ENCODE results near the gene TSPAN18.

TSPAN18 gene

DNA sequence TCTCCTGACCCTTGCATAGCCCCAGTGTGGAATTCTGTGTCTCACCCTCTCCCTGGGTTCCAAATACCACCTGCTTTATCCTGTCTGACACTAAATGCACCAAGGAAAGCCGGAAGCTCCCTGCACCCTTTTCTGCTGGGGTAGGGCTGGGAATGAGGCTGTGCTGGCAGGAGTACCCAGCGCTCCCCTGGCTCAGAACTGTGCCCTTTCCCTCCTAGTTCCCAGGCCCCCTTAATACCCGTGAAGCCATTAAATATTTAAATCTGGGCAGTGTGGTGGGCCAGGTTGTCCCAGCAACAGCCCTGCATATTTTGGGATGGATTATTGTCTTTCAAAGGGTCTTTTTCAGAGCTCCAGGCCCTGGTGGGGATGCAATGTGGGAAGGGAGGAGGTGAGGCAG lies 160.9 kb downstream of the TSPAN18 start:
- no peak for DNase-seq (ENCODE audit: low read depth)

DNA sequence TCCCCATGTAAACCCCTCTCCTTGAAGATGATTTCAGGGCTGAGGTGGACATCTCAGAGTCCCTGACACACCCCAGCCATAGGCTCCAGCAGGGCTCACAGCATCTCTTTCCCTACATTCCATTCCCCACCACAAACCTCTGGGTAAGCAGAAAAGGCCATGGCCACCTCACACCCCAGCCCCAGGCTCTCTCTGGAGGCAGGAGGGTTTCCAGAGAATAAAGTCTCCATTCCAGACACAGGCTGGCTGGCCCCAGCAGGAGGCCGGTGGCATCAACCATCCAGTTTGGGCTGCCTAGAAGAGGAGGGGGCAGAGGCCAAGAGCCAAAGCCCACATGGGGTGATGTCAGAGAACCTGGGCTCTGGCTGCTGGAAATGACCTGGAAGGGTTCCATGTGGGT lies 162.5 kb downstream of the TSPAN18 start:
- no peak for DNase-seq (ENCODE audit: low read depth)

DNA sequence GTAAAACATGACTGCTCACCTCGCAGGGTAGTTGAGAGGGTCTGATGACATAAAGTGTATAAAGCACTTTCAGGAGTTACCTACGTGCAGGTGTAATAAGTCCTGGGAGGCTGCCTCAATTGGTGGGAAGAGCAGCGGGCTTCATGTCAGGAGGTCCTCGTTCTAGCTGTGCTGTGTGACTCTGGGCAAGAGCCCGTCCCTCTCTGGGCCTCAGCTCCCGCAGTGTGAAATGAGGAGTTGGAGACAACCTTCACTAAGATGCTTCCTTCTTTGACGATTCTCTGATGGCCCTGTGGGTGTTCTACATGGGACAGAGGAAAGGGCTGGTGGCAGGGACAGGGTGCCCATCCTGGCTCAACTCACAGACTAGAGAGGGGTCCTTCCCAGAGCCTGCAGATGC lies 166.1 kb downstream of the TSPAN18 start:
- no peak for DNase-seq (ENCODE audit: low read depth)

DNA sequence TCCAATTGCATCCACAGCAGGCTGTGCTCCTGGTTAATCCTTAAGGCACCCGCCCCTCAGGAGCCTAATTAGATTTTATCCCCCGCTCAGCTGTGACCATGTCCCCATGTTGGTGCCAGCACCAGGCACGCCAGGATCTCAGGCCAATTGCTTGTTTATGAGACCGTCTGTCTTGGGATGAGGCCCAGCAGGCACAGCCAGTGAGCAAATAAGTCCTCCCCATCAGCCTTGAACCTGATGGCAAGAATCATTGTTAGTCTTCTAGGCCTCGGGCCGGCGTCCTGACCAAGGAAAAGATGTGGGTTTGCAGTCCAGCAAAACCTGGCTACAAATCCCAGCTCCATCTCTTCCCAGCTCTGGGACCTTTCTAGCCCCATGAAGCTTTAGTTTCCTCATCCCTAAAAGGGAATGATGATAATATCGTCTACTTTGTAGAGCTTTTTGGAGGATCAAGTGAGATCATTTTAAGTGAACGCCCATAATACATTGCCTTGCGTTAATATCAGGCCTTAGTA lies 166.6 kb downstream of the TSPAN18 start:
- DNase-seq (ENCODE audit: low read depth), result no peak

DNA sequence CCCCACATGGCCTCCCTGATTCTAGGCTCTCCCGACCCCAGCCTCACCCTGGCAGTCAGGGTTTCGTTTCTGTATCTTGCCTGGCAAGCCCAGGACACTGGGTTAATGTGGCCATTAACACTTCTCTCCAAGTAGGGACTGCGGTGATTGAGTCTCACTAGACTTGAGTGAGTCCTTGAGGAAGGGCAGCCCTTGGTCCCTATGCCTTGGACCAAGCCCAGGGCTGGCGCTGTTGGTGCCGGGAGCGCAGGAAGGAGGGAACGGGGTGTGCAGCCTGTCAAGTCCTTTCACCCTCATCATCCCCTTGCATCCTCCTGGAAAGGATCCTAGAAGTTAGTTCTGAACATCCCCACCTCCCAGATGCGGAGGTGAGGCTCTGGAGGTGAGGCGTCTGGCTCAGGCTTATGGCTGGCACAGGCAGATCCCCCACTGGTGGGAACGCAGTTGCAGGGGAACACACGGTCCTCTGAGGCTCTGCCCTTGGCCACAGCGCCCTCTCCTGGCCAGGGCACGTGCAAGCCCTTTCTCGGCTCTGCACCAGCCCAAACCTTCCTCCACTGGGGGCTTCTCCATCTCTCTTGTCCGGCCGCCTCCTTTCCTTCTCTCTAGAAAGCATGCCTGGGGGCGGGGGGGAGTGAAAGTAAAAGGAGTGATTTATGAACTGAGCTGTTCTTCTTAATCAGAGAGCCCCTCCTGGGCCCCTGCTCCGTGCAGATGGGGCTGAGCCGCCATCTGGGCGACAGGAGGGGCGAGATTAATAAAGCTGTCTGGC lies 167.3 kb downstream of the TSPAN18 start:
- no peak for DNase-seq (ENCODE audit: low read depth)

DNA sequence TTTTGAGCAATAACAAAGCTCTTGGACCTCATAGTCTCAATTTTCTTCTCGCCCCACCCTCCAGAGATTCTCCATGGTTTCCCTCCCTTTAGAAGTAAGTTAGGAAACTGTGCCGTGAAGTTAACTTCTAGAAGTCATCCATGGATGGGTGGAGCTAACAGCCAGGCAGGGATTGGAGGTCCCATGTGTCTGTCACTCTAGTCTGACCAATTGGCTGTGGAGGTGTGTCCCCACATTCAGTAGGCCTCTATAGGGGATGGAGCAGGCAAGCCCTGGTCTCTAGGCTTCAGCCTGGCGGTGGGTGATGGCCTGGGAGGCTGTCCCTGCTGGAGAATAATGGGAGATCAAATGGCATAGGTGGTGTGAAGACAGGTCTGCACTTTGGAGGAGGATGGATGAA lies 173.2 kb downstream of the TSPAN18 start:
- peak; percentile 29 for DNase-seq (ENCODE audit: low read depth)

DNA sequence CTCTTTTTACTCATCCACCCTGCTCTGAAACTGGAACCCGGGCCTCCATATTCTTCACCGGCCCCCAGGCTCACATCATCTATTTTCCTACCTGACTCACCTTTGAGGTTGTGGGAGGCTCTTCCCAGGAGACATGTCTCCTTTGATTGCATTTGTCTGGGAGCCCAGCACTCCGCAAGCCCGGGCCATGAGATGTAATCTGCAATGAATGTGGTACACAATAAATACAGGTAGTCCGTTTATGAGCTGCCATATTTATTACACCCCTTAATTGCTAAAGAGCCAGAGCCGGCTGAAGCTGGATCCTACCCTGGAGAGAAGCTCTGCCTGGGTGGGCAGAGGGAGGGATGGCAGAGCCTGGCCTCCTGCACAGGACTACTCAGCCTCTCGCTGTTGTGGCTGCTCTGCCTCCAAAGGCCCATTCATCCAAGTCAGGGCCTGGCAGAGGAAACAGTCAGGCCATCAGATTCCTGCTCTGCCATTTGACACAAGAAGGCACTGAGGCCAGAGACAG lies 174.4 kb downstream of the TSPAN18 start:
- no peak for DNase-seq (ENCODE audit: low read depth)

DNA sequence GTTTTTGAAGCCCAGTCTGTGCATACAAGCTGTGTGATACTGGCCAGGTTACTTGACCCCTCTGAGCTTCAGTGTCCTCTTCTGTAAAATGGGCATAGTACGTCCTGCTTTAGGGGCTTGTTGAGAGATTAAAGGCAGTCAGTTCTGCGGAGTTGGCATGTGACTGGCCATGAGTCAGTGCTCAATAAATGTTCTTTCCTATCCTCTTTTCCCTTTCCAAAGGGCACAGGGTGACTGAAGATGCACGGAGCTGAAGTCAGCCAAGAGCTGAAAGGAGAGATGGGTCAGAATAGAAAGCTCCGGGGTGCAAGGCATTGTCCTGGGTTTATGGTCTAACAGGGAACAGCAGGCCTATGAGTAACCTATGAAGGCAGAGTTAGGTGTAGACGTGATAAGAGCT lies 175.0 kb downstream of the TSPAN18 start:
- DNase-seq (ENCODE audit: low read depth), result no peak

DNA sequence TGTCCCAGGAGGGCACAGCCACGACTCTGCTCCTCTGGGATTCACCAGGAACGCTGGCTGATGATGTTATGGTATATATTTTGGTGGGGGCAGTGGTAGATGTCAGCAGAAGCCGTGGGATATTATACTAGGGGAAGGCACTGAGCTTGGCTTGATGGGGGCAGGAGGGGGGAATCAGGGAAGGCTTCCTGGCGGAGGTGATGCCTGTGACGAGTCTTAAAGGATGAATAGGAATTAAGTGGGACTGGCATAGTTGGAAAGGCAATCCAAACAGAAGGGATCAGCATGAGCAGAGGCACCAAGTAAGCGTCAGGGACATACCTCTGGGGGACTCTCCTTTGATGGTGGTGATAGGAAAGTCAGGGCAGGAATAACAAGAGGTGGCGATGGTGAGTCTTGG lies 176.3 kb downstream of the TSPAN18 start:
- no peak for DNase-seq (ENCODE audit: low read depth)

DNA sequence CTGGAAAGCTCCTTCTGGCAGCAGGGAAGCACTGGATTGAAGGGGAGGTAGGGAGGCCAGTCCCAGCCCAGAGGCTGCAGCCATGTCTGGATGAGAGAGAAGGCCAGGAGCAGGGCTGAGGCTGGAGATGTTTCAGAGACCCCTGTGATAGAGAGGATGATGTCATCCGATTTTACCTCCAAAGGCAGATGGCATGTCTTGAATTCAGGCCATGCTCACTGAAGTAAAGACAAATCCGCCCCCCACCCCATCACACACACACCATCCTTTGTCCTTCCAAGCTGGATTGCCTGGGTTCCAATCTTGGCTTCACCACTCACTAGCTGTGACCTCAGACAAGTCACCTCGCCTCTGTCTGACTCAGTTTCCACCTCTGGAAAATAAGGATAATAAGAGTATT lies 176.8 kb downstream of the TSPAN18 start:
- DNase-seq (ENCODE audit: low read depth), result no peak

DNA sequence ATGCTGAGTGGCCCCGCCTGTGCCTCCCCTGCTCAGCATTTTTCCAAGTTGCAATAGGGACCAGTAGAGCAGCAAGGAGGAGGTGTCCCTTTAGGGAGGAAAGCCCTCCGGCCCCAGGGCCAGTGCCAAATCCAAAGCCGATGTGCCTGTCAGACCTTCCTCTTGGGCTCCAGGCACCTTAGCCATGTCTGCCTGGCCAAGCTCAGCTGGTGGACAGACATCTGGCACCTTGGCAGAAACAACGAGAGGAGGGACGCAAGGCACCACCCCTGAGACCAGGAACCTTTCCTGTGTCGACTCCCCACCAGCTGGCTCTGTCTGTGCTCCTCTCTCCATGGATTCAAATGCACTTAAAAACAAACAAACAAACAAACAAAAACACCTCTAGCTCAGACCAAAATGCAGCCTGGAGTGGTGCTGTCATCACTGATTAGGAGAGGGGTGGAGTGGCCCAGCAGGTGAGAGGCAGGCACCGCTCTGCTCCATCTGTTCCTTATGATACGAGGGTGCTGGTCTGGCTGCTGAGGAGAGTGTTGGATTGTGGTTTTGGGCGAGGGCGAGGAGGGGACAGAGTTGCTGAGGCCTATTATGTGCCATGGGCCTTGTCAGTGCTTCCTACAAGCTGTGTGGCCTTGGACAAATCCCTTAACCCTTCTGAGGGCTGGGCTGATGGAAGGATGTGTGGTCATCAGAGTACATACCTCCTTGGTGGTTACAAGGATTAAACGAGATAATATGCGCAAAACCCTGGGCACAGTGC lies 177.7 kb downstream of the TSPAN18 start:
- no peak for DNase-seq (ENCODE audit: low read depth)

DNA sequence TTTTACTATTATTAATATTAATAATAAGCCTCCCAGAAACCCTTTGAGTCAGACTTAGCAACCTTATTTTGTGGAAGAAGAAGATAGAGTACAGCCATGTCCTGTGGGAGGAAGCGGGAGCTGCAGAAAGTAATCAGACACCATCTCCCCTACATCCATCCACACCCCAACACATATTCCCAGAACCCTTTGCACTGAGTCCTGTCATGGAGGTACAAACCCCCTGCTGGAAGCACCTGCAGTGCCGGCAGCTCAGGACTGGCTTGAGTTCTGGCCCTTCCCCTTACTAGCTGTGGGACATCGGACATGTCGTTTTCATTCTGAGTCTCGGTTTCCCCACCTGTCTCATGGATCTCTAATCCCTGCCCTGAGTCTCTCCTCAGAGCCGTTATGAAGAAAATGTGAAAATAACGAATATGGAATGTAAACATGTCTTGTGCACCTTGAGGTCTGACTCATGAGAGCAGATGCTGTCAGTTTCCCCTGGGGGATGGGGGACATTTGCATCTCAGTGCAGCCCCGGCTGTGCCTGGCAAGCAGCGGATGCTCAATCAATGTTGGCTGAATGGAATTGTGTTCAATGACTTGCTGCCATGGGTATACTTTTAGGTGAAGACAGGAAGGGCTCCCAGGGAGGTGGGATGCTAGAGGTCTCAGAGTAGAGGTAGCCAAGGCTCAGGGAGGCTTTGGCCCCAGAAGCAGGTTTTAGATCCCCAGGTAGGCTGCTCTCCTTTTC lies 178.5 kb downstream of the TSPAN18 start:
- no peak for DNase-seq (ENCODE audit: low read depth)

DNA sequence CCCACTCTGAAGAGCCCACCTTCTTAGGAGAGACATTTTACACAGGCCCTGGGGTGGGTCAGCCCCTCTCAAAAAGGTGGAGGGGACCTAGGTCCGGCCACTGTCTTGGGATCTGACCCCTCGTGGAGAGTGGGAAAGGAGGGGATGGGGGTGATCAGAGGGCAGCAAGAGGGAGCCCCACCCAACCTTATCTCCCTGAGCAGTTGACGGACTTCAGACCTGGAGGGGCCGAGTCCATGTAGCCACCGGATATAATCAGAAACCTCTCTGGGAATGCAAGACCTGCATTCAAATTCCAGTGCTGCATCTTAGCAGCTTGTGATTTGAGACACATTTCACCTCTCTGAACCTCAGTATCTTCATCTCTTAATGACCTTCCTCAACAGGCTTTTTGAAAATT lies 179.9 kb downstream of the TSPAN18 start:
- DNase-seq (ENCODE audit: low read depth), result no peak

DNA sequence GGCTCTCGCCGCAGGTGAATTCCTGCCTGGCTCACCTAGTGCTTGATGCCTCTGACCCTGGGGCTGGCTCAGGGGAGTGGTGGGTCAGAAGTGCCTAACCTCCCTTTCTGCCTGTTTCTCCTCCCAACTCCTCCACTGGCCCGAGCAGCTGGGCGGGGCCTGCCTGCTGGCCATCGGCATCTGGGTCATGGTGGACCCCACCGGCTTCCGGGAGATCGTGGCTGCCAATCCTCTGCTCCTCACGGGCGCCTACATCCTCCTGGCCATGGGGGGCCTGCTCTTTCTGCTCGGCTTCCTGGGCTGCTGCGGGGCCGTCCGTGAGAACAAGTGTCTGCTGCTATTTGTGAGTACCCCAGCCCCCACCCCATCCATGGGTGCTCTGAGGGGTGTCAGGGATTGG lies 182.8 kb downstream of the TSPAN18 start:
- DNase-seq (ENCODE audit: low read depth), result no peak

DNA sequence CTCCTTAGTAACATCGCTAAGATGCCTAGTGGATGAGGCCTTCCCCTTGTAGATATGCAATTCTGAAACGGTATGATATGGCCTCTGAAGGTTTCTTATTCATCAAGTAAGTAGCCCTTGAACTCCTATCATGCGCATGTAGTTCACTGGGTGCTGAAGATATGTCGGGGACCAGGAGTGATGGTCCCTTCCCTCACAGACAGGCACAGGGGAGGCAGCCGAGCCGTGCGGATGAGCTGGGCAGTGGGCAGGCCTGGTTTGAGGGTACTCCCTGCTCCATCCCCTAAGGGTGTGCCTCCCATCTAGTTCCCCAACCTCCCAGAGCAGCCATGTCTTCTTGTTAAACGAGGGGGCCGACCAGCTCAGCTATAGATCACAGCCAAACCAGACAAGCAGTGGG lies 183.8 kb downstream of the TSPAN18 start:
- DNase-seq (ENCODE audit: low read depth), result no peak

DNA sequence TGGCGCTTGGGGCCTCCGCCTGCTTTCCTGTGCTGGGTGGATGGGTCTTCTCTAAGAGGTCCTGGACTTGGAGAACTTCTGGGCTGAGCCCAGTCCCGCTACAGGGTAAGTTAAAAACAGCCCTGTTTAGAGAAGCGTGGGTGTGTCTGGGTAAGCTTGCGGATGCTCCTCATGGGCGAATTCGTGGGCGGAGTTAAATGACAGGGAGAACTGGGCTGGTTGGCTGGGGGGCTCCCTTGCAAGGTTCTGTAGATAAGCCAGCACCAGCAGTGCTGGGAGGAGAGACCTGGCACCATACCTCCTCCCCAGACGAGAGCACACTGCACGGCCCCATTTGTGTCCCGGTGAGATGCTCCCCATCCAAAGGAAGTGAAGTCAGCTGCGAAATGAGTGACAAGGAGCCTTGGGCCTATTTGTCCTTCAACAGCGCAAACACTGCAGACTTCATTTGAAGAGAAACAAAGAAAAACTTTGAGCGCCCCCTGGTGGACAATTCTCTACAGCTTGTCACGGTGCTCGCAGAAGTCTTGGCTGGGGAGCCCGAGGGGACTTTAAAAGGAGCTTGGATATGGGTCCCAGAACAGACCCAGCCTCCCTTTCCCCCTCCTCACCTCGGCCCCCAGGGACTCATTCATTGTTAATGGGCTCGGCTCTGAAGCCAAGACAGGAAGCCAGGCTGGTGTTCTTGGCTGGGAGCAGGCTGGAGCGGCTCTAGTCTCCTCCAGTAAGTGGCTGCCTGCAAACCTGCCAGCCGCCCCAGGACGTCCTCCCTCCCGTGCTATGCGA lies 184.5 kb downstream of the TSPAN18 start:
- peak; percentile 54 for DNase-seq (ENCODE audit: low read depth)

DNA sequence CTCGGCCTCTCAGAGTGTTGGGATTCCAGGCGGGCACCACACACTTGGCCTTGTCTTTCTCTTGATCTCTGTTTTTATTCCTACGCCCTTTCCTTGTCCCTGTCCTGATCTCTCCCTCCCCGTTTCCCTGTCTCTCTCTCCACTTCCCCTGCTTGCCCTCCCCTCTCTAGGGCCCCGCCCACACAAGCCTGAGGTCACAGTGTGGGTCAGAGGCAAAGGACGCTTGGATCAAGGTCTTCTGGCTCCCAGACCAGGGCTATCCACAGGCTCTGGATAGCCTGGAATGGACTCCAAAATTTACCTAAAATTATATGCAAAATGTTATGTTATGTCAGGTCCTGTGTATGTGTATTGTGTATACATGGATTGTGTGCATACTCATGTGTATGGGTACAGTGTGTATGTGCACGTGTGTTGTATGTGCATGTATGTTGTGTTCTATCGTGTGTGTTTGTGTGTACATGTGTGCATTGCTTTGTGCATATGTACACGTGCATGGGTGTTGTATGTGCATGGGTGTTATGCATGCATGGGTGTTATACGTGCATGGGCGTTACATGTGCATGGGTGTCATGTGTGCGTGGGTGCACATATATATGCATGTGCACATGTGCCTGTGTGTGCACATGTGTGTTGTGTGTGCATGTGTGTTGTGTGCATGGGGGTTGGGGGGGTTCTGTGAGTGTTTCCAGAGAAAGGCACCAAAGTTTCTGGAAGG lies 185.7 kb downstream of the TSPAN18 start:
- no peak for DNase-seq (ENCODE audit: low read depth)

DNA sequence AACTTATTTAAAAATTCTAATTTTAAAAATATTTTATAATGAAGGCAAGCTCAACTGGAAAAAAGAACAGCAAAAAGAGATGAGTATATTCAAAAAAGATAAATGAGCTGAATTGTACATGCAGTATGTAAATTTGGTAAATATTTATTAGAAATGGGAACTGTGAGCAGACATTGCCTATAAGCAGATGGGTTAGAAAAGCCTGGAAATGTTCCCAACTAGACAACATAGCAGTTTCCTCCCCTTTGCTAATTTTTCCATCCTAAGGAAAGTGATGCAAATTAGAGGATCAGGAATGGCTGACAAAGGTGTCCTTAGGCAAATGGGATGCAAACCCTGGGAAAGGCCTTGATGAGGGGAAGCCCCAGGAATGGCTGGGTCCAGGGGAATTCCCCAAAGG lies 186.7 kb downstream of the TSPAN18 start:
- no peak for DNase-seq (ENCODE audit: low read depth)

DNA sequence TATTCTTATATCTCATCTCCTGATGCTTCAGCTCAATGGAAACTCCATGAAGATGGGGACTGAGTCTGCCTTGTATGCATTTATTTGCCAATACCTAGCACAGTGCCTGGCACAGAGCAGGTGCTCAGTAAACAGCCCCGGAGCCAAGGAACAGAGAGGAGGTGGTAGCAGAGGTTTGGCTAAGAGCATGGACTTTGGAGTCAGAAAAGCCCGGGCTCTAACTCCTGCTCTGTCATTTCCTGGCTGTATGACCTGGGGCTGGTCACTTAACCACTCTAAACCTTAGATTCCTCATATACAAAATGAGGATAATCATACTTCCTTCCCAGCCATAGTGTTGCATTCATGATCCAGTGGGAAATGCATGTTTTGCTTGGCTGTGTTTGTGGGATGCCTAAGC lies 187.3 kb downstream of the TSPAN18 start:
- DNase-seq (ENCODE audit: low read depth), result no peak

DNA sequence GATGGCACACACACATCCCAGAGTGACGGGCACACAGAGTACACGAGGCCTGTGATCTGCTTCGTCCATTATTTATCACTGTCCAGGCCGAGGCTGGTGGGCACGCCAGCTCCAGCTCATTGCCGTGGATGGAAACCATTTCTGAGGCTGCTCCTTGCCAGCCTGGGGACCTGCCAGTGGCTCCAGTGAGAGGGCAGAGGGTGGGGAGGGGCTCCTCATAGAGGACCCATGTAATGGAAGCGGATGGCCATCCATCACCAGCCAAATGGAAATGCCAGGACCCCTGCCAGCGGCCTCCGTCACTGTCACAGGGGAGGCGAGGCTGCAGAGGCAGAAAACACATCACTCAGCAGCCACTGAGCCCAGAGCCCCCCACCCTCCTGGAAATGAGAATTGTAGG lies 188.2 kb downstream of the TSPAN18 start:
- DNase-seq (ENCODE audit: low read depth), result no peak

DNA sequence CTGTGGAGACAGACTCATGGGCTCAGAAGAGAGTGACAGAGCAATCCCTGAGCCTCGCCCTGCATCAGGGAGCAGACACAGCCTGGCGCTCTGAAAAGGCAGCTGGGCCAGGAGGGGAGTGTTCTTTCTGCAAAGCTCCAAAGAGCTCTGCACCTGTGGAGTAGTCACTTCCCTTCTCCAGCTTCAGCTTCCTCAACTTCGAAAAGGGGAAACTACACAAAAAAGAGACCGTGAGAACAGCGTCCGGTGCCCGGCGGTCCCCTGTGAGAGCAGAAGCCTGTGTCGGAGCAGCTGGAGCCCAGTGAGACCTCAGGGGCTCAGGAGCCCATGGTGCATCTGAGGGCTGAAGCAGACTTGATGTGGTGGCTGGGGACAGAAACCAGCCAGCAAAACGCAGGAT lies 188.9 kb downstream of the TSPAN18 start:
- no peak for DNase-seq (ENCODE audit: low read depth)
